Activated CD4-positive, alpha-beta T cell treated with anti-CD3 and anti-CD28 coated beads, Interleukin-2, amount 50 U/mL, for 4 hours (primary cell): Measurements from ENCODE around the gene PELI2.
A peak's percentile ranks its signal among the peaks of the same experiment; 100 is the strongest.

ENCODE experiments used
- DNase-seq, 2 experiments: peaks; one replicate each; pipeline ENCODE4 v3.0.0-alpha.2; 2020

PELI2 gene

GRCh38 chr14:56117765-56118610 lies at the start of gene PELI2:
TSS of gene PELI2 (plus strand) at chr14:56118411. CDS start at chr14:56118661, 250 bp downstream.
- peak; percentile 74 to 80 for DNase-seq

GRCh38 chr14:56073799-56074198 lies 44.4 kb upstream of the PELI2 start:
- no peak for DNase-seq

GRCh38 chr14:56075301-56075700 lies 42.9 kb upstream of the PELI2 start:
- DNase-seq, result no peak

GRCh38 chr14:56081139-56081538 lies 37.1 kb upstream of the PELI2 start:
- DNase-seq, result no peak

- DNase-seq, result no peak
Observed at GRCh38 chr14:56082880-56083279, 35.3 kb upstream of the PELI2 start.

GRCh38 chr14:56085471-56085870 lies 32.7 kb upstream of the PELI2 start:
- DNase-seq, result no peak

- DNase-seq, result no peak
Observed at GRCh38 chr14:56087671-56088471, 30.3 kb upstream of the PELI2 start.

GRCh38 chr14:56088941-56089340 lies 29.3 kb upstream of the PELI2 start:
- DNase-seq, result no peak

- DNase-seq, result no peak
Observed at GRCh38 chr14:56092763-56093162, 25.4 kb upstream of the PELI2 start.

- DNase-seq, result no peak
Observed at GRCh38 chr14:56094076-56094475, 24.1 kb upstream of the PELI2 start.

- no peak for DNase-seq
Observed at GRCh38 chr14:56098021-56098420, 20.2 kb upstream of the PELI2 start.

GRCh38 chr14:56099081-56099797 lies 19.0 kb upstream of the PELI2 start:
- no peak for DNase-seq

- DNase-seq, result no peak
Observed at GRCh38 chr14:56100556-56100955, 17.7 kb upstream of the PELI2 start.

- no peak for DNase-seq
Observed at GRCh38 chr14:56102941-56103340, 15.3 kb upstream of the PELI2 start.

- no peak for DNase-seq
Observed at GRCh38 chr14:56107615-56108014, 10.6 kb upstream of the PELI2 start.

GRCh38 chr14:56108057-56108456 lies 10.2 kb upstream of the PELI2 start:
- no peak for DNase-seq

GRCh38 chr14:56112781-56113180 lies 5.4 kb upstream of the PELI2 start:
- no peak for DNase-seq

- DNase-seq, result no peak
Observed at GRCh38 chr14:56115334-56115870, 2.8 kb upstream of the PELI2 start.

- DNase-seq, result no peak
Observed at GRCh38 chr14:56115976-56116893, 2.0 kb upstream of the PELI2 start.

- DNase-seq, result peak in 1 of 2 experiments; percentile 8
Observed at GRCh38 chr14:56118611-56119181, 485 bp downstream of the PELI2 start.

- DNase-seq, result peak; percentile 5 to 11
Observed at GRCh38 chr14:56119201-56119981, 1.2 kb downstream of the PELI2 start.
